MCF 10A (cell line): ENCODE results near the gene IFT80. TPM values are rescaled to one million over a fixed set of nuclear protein-coding genes. Genes with fewer than 3 reads are reported as not detected.

ENCODE experiments used
- BruUV-seq: library from RNA; stranded (reverse); fragments of 400-500 nt; replicated peaks from 2 replicates; lab custom pipeline; 2021; lab: Mats Ljungman, UMichigan
- CTCF ChIA-PET: fragments of 300-600 bp; sonication (Branson Sonifier 250); formaldehyde crosslinking; extraction: SDS; loops from one replicate; lab custom pipeline; 2021; ENCODE audit warnings: antibody characterized with exemption, inconsistent platforms; lab: Yijun Ruan, JAX
- POLR2A ChIA-PET: fragments of 300-600, 350-650 bp; sonication (Branson Sonifier 250); formaldehyde crosslinking; extraction: SDS; loops from one replicate; lab custom pipeline; 2020; ENCODE audit warnings: antibody characterized with exemption, inconsistent platforms; lab: Yijun Ruan, JAX
- DNase-seq: peaks from one replicate; pipeline ENCODE4 v3.0.0-alpha.2; 2018; ENCODE audit not compliant: unreplicated experiment
- H3K27ac Mint-ChIP-seq: one replicate; pipeline ENCODE4 v1.8.0; 2022; ENCODE audit warnings: mild to moderate bottlenecking, low read depth, mixed read lengths; ENCODE audit not compliant: unreplicated experiment
- H3K27me3 Mint-ChIP-seq: one replicate; pipeline ENCODE4 v1.8.0; 2022; ENCODE audit warnings: mixed read lengths; ENCODE audit not compliant: insufficient read depth, unreplicated experiment
- H3K36me3 Mint-ChIP-seq: one replicate; pipeline ENCODE4 v1.8.0; 2022; ENCODE audit warnings: mild to moderate bottlenecking, moderate library complexity, mixed read lengths; ENCODE audit not compliant: insufficient read depth, unreplicated experiment
- H3K4me1 Mint-ChIP-seq: one replicate; pipeline ENCODE4 v1.8.0; 2022; ENCODE audit warnings: mixed read lengths; ENCODE audit not compliant: insufficient read depth, unreplicated experiment
- H3K4me3 Mint-ChIP-seq: one replicate; pipeline ENCODE4 v1.8.0; 2022; ENCODE audit warnings: mild to moderate bottlenecking, moderate library complexity, mixed read lengths; ENCODE audit not compliant: unreplicated experiment
- H3K9me3 Mint-ChIP-seq: one replicate; pipeline ENCODE4 v1.8.0; 2022; ENCODE audit warnings: mixed read lengths; ENCODE audit not compliant: unreplicated experiment
- intact Hi-C: fragments of 100-400 bp; cut with micrococcal nuclease; formaldehyde crosslinking; loops from 2 replicates; pipeline ENCODE4 v1.14.1; 2022
- total RNA-seq: library from RNA; stranded (reverse); gene quantifications from 2 replicates; pipeline ENCODE4 v1.2.3, GENCODE V29; 2022
- TF ChIP-seq, protein P1 (sequence below): fragments of 200-600 bp; IDR thresholded peaks from one replicate; pipeline ENCODE4 v1.8.0; 2022; ENCODE audit warnings: antibody characterized with exemption, mild to moderate bottlenecking; ENCODE audit not compliant: unreplicated experiment

Gene IFT80
- total RNA-seq, 1 experiment from 2014 or later: 22.6 TPM

DNA sequence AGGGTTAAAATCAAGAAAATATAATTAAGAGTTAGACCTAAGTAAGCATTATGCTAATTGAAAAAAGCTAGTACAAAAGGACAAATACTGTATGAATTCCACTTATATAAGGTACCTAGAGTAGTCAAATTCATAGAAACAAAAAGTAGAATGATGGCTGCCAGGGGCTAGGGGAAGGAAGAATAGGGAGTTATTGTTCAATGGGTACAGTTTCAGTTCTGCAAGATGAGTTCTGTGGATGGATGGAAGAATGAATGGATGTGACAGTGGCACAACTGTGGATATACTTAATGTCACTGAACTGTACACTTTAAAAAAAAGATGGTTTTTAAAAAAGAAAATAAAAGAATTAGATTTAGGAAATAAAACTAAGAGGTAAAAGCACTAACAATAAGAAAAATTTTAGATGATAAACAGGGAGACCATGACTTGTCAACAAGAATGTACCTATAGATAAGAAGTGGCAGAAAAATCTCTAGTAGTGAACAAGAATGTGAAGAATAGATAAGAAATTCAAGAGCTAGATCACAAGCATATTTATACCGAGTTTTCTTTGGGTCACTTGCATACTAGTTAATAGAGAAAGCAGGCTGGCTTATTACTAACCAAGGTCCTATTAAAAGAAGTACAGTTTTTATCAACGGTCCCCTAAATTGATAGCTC, 5.5 kb downstream of the IFT80 start:
- BruUV-seq: no TSS peak
- H3K4me1 Mint-ChIP-seq: peaks cover 32% of the 10 kb centered on the region
- DNase-seq: no peak
- TF ChIP-seq, protein P1, sequence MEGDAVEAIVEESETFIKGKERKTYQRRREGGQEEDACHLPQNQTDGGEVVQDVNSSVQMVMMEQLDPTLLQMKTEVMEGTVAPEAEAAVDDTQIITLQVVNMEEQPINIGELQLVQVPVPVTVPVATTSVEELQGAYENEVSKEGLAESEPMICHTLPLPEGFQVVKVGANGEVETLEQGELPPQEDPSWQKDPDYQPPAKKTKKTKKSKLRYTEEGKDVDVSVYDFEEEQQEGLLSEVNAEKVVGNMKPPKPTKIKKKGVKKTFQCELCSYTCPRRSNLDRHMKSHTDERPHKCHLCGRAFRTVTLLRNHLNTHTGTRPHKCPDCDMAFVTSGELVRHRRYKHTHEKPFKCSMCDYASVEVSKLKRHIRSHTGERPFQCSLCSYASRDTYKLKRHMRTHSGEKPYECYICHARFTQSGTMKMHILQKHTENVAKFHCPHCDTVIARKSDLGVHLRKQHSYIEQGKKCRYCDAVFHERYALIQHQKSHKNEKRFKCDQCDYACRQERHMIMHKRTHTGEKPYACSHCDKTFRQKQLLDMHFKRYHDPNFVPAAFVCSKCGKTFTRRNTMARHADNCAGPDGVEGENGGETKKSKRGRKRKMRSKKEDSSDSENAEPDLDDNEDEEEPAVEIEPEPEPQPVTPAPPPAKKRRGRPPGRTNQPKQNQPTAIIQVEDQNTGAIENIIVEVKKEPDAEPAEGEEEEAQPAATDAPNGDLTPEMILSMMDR: no peak
- peaks cover 4% of the 10 kb centered on the region for H3K36me3 Mint-ChIP-seq
- no peak overlapping the region for H3K4me3 Mint-ChIP-seq
- ChIA-PET POLR2A (no interaction called here), CTCF (interaction anchor here (1.5 to 1.6 kb wide), 2 partner anchors 20 to 228 kb away, joined by 5 to 12 read pairs; no protein-coding TSS in a partner anchor)
- intact Hi-C loops: no loop called here
- no peaks in the 10 kb centered on the region for H3K9me3 Mint-ChIP-seq
- no peaks in the 10 kb centered on the region for H3K27me3 Mint-ChIP-seq
- no peak overlapping the region for H3K27ac Mint-ChIP-seq

DNA sequence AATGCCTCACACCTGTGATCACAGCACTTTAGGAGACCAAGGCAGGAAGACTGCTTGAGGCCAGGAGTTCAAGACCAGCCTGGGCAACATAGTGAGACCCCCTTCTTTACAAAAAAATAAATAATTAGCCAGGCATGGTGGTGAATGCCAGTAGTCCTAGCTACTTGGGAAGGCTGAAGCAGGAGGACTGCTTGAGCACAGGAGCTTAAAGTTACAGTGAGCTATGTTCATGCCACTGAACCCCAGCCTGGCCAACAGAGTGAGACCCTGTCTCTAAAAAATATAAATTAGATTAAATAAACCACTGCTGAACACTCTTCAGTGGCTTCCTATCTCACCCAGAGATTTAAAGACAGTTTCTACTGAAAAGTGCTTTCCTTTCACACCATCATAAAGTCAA, 6.2 kb downstream of the IFT80 start:
- H3K36me3 Mint-ChIP-seq: peaks cover 4% of the 10 kb centered on the region
- DNase-seq: no peak
- intact Hi-C loops: no loop called here
- ChIA-PET CTCF (no interaction called here), POLR2A (no interaction called here)
- peaks cover 27% of the 10 kb centered on the region for H3K4me1 Mint-ChIP-seq
- TF ChIP-seq, protein P1: no peak
- no peak overlapping the region for H3K27ac Mint-ChIP-seq
- no peaks in the 10 kb centered on the region for H3K27me3 Mint-ChIP-seq
- BruUV-seq: no TSS peak
- H3K4me3 Mint-ChIP-seq: no peak overlapping the region
- no peaks in the 10 kb centered on the region for H3K9me3 Mint-ChIP-seq

DNA sequence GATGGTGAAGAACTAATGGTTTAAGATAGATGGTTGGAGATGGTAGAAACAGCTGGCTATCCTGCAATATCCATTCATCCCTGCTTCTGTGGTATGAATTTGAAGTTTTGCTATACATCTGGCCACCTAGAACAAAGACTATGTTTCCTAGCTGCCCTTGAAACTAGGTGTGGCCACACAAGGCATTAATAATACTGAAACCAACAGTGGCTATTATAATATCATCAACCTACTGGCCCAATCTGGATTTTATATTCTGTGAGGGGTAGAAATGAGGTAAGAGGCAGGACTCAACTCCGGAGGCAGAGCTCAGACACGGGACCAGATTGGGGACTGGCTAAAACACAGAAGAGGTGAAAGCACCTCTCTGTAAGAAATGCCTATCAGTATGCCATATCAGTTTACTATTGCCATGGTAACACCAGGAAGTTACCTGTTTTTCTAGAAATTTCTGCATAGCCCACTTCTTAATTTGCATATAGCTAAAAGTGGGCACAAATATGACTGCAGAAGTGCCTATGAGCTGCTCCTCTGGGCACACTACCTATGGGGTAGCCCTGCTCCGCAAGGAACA, 8.4 kb downstream of the IFT80 start:
- intact Hi-C loops: no loop called here
- no peak overlapping the region for H3K4me3 Mint-ChIP-seq
- H3K9me3 Mint-ChIP-seq: no peaks in the 10 kb centered on the region
- H3K36me3 Mint-ChIP-seq: peaks cover 12% of the 10 kb centered on the region
- TF ChIP-seq, protein P1: no peak
- ChIA-PET CTCF (interaction anchor here (0.5 to 0.7 kb wide), 4 partner anchors 24 to 1124 kb away, joined by 3 to 4 read pairs (median 3); no protein-coding TSS in a partner anchor), POLR2A (interaction anchor here (0.7 kb wide), 1 partner anchor 9 kb away, joined by 3 read pairs; the partner anchor contains the start of gene SMC4)
- H3K27me3 Mint-ChIP-seq: no peaks in the 10 kb centered on the region
- peaks cover 17% of the 10 kb centered on the region for H3K4me1 Mint-ChIP-seq
- no TSS peak for BruUV-seq
- DNase-seq: no peak
- no peak overlapping the region for H3K27ac Mint-ChIP-seq

DNA sequence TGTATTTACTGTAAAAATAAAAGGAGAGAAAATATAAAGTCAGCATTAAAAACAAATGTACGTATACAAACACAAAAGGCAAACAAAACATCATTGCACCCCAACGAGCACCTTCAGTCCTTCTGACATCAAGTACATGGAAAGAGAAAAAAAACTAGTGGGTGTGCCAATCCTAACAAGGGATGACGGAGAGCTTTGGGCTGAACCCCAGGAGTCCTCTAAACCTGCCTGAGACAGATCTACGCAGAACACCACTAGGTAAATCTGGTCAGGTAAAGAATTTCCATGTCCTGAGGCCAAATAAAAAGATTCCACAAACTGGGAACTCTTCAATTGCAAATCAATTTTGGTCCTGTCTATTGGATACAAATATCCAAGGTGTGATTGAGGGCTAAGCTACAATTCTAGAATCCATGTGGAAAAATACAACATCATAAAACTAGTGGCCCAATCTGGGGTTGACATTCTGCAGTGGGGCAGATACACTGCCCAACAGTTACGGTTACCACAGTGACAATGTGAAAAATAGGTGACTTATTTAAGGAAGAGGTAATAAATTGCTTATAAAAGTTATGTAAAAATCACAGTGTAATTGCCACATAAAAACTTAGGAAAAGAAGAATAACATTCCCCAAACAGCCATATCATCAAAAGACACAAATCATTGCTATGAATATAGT, 14.2 kb downstream of the IFT80 start:
- H3K36me3 Mint-ChIP-seq: peaks cover 14% of the 10 kb centered on the region
- TF ChIP-seq, protein P1: no peak
- ChIA-PET POLR2A (interaction anchor here (0.5 to 0.6 kb wide), 2 partner anchors 185 to 549 kb away, joined by 3 to 4 read pairs; no protein-coding TSS in a partner anchor), CTCF (no interaction called here)
- intact Hi-C loops: no loop called here
- H3K27ac Mint-ChIP-seq: no peak overlapping the region
- no peaks in the 10 kb centered on the region for H3K9me3 Mint-ChIP-seq
- no TSS peak for BruUV-seq
- no peak for DNase-seq
- H3K4me3 Mint-ChIP-seq: no peak overlapping the region
- peaks cover 3% of the 10 kb centered on the region for H3K4me1 Mint-ChIP-seq
- H3K27me3 Mint-ChIP-seq: no peaks in the 10 kb centered on the region
